ENCODE data around the gene GASK1A. TPM values are rescaled to one million over a fixed set of nuclear protein-coding genes. Genes with fewer than 3 reads are reported as not detected.
A peak's percentile ranks its signal among the peaks of the same experiment; 100 is the strongest.

Gene GASK1A
- total RNA-seq, 2 donors from 2014 or later = 4.0 to 5.3 TPM

GRCh38 chr3:42960282-42960681 lies 18.8 kb upstream of the GASK1A start:
- Mint-ChIP-seq H3K27ac (no peak overlapping the region), H3K4me3 (no peak overlapping the region), H3K4me1 (no peaks in the 10 kb centered on the region), H3K27me3 (ENCODE audit: insufficient read depth) (peaks cover 17% of the 10 kb centered on the region), H3K9me3 (peaks cover 2% of the 10 kb centered on the region), H3K36me3 (ENCODE audit: low read depth) (no peaks in the 10 kb centered on the region)
- peak; percentile 52 for DNase-seq
- 77% methylated on average over 5 of the region's 5 CpGs; no CpG with 5 or more reads in 1 of the 2 experiments for WGBS, 2 experiments (ENCODE audit: insufficient coverage in 1 of 2, insufficient read length in 1 of 2)
- Histone ChIP-seq H3K36me3 (ENCODE audit: control insufficient read depth, insufficient read depth, low read length) (no peaks in the 10 kb centered on the region), H3K27me3 (ENCODE audit: control insufficient read depth, insufficient read depth, low read length, poor library complexity, severe bottlenecking) (no peaks in the 10 kb centered on the region), H3K9me3 (ENCODE audit: control insufficient read depth, low read length) (no peaks in the 10 kb centered on the region), H3K4me1 (ENCODE audit: control insufficient read depth, insufficient read depth, low read length) (no peaks in the 10 kb centered on the region), H3K27ac (ENCODE audit: low read depth, low read length) (no peak overlapping the region), H3K4me3 (ENCODE audit: low read length) (no peak overlapping the region), H3K9ac (ENCODE audit: extremely low read depth, low read length, poor library complexity, severe bottlenecking) (no peak overlapping the region)
- TF ChIP-seq CTCF (conservative IDR thresholded peaks at IDR 0.05) = no peak

- H3K27ac Mint-ChIP-seq = no peak overlapping the region
- no peaks in the 10 kb centered on the region for H3K9me3 ChIP-seq (ENCODE audit: control insufficient read depth, low read length)
- no peaks in the 10 kb centered on the region for H3K4me1 ChIP-seq (ENCODE audit: control insufficient read depth, insufficient read depth, low read length)
- H3K4me3 Mint-ChIP-seq = no peak overlapping the region
- no peaks in the 10 kb centered on the region for H3K36me3 Mint-ChIP-seq (ENCODE audit: low read depth)
- no peak overlapping the region for H3K9ac ChIP-seq (ENCODE audit: extremely low read depth, low read length, poor library complexity, severe bottlenecking)
- WGBS, 2 experiments (ENCODE audit: insufficient coverage in 1 of 2, insufficient read length in 1 of 2) = 100% methylated on average over 1 of the region's 1 CpG; no CpG with 5 or more reads in 1 of the 2 experiments
- TF ChIP-seq CTCF (conservative IDR thresholded peaks at IDR 0.05) = no peak
- no peak for DNase-seq
- no peaks in the 10 kb centered on the region for H3K36me3 ChIP-seq (ENCODE audit: control insufficient read depth, insufficient read depth, low read length)
- H3K27ac ChIP-seq (ENCODE audit: low read depth, low read length) = no peak overlapping the region
- no peak overlapping the region for H3K4me3 ChIP-seq (ENCODE audit: low read length)
- no peaks in the 10 kb centered on the region for H3K27me3 ChIP-seq (ENCODE audit: control insufficient read depth, insufficient read depth, low read length, poor library complexity, severe bottlenecking)
- H3K4me1 Mint-ChIP-seq = no peaks in the 10 kb centered on the region
- no peaks in the 10 kb centered on the region for H3K9me3 Mint-ChIP-seq
- peaks cover 17% of the 10 kb centered on the region for H3K27me3 Mint-ChIP-seq (ENCODE audit: insufficient read depth)
Measured at GRCh38 chr3:42960786-42961185, 18.3 kb upstream of the GASK1A start.

GRCh38 chr3:42961633-42962032 lies 17.5 kb upstream of the GASK1A start:
- peak; percentile 80 for TF ChIP-seq CTCF (conservative IDR thresholded peaks at IDR 0.05)
- no peaks in the 10 kb centered on the region for H3K9me3 ChIP-seq (ENCODE audit: control insufficient read depth, low read length)
- no peak overlapping the region for H3K4me3 ChIP-seq (ENCODE audit: low read length)
- WGBS, 2 experiments (ENCODE audit: insufficient coverage in 1 of 2, insufficient read length in 1 of 2) = 0 to 6% methylated on average over 4 of the region's 4 CpGs
- DNase-seq = peak; percentile 74
- no peaks in the 10 kb centered on the region for H3K9me3 Mint-ChIP-seq
- H3K27ac ChIP-seq (ENCODE audit: low read depth, low read length) = no peak overlapping the region
- no peak overlapping the region for H3K9ac ChIP-seq (ENCODE audit: extremely low read depth, low read length, poor library complexity, severe bottlenecking)
- H3K4me1 Mint-ChIP-seq = no peaks in the 10 kb centered on the region
- H3K27me3 Mint-ChIP-seq (ENCODE audit: insufficient read depth) = peaks cover 16% of the 10 kb centered on the region
- no peak overlapping the region for H3K4me3 Mint-ChIP-seq
- H3K27me3 ChIP-seq (ENCODE audit: control insufficient read depth, insufficient read depth, low read length, poor library complexity, severe bottlenecking) = no peaks in the 10 kb centered on the region
- no peaks in the 10 kb centered on the region for H3K36me3 Mint-ChIP-seq (ENCODE audit: low read depth)
- H3K4me1 ChIP-seq (ENCODE audit: control insufficient read depth, insufficient read depth, low read length) = no peaks in the 10 kb centered on the region
- H3K36me3 ChIP-seq (ENCODE audit: control insufficient read depth, insufficient read depth, low read length) = no peaks in the 10 kb centered on the region
- H3K27ac Mint-ChIP-seq = no peak overlapping the region

Measured in endodermal cell (in vitro differentiated cells).